Immature natural killer cell (primary cell): ENCODE data around the gene BFSP1. TPM values are rescaled to one million over a fixed set of nuclear protein-coding genes. Genes with fewer than 3 reads are reported as not detected.
A peak's percentile ranks its signal among the peaks of the same experiment; 100 is the strongest.

Experiments
- DNase-seq, 3 donors: peaks; one replicate each; pipeline ENCODE4 v3.0.0; 2022; ENCODE audit warnings: mixed read lengths in 1 of 3
- H3K27ac Mint-ChIP-seq, 6 donors: one replicate each; pipeline ENCODE4 v1.8.0; 2020; ENCODE audit warnings: mixed read lengths in 6 of 6, mild to moderate bottlenecking in 5 of 6, inconsistent platforms in 4 of 6, moderate library complexity in 3 of 6
- H3K27me3 Mint-ChIP-seq, 3 donors: one replicate each; pipeline ENCODE4 v1.8.0; 2020 to 2021; ENCODE audit warnings: low read depth in 3 of 3, mild to moderate bottlenecking in 3 of 3, mixed read lengths in 3 of 3, moderate library complexity in 3 of 3, inconsistent platforms in 1 of 3
- H3K36me3 Mint-ChIP-seq, 3 donors: one replicate each; pipeline ENCODE4 v1.8.0; 2020; ENCODE audit warnings: mixed read lengths in 3 of 3, inconsistent platforms in 2 of 3, mild to moderate bottlenecking in 2 of 3
- H3K4me1 Mint-ChIP-seq, 2 donors: one replicate each; pipeline ENCODE4 v1.8.0; 2020; ENCODE audit warnings: inconsistent platforms in 2 of 2, mild to moderate bottlenecking in 2 of 2, mixed read lengths in 2 of 2, moderate library complexity in 1 of 2
- H3K4me3 Mint-ChIP-seq, 5 donors: one replicate each; pipeline ENCODE4 v1.8.0; 2020; ENCODE audit warnings: mild to moderate bottlenecking in 5 of 5, mixed read lengths in 5 of 5, inconsistent platforms in 3 of 5, moderate library complexity in 3 of 5
- H3K9me3 Mint-ChIP-seq, 6 donors: one replicate each; pipeline ENCODE4 v1.8.0; 2020; ENCODE audit warnings: mild to moderate bottlenecking in 6 of 6, mixed read lengths in 6 of 6, inconsistent platforms in 4 of 6, moderate library complexity in 3 of 6
- polyA plus RNA-seq, 3 donors: library from polyadenylated mRNA; unstranded; fragments of 300-500 nt; fragmentation: Illumina TruSeq; gene quantifications; one replicate each; pipeline ENCODE4 v1.2.3, GENCODE V29; 2021

The BFSP1 gene
- polyA plus RNA-seq, 3 donors from 2014 or later, result 4.8 to 6.6 (median 5.8) TPM

GRCh38 chr20:17543531-17544131, 12.5 kb upstream of the BFSP1 start:
- no peak for DNase-seq
- peaks cover 0 to 6% (median 4%) of the 10 kb centered on the region in 3 donors for H3K27me3 Mint-ChIP-seq
- H3K4me3 Mint-ChIP-seq, result no peak overlapping the region
- peaks cover 0 to 4% (median 0%) of the 10 kb centered on the region in 3 donors for H3K36me3 Mint-ChIP-seq
- no peaks in the 10 kb centered on the region for H3K4me1 Mint-ChIP-seq
- H3K27ac Mint-ChIP-seq, result no peak overlapping the region
- no peaks in the 10 kb centered on the region for H3K9me3 Mint-ChIP-seq

DNA sequence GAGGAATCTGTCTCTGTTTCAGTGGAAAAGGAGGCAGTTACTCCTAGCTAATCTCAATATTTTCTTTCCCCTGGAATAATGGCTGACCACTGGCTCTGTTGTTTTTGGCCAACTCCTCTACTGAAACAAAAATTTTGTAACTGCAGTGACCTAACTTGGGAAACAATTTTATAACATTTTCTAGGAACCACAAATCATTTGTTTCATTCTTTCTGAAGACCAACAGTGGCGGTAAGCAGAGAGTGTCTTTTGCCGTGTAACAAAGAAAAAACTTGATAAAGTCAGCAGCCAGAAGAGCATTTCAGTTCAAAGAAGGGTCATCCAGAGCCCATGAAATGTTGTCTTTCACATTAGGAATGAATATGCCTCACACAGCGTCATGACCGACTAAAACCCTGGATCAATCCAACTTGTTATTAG, 11.8 kb upstream of the BFSP1 start:
- peaks cover 0 to 4% (median 0%) of the 10 kb centered on the region in 3 donors for H3K36me3 Mint-ChIP-seq
- no peak overlapping the region for H3K27ac Mint-ChIP-seq

DNA sequence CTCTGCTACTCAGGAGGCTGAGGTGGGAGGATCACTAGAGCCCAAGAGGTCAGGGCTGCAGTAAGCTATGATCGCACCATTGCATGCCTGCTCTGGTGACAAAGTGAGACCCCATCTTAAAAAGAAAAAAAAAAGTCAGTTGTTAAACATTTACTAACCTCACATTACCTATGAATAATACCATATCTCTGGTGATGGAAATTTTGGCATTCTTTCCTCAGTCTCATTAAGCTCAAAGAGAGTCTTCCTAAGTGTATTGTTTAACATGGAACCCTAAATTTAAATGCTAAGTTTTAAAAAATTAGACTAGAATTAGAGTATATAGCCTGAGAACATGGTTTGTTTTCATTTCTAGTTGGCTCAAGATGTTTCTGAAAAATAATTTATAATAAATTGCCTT, 11.3 kb upstream of the BFSP1 start:
- Mint-ChIP-seq H3K36me3 (peaks cover 0 to 4% (median 0%) of the 10 kb centered on the region in 3 donors), H3K27me3 (peaks cover 0 to 6% (median 4%) of the 10 kb centered on the region in 3 donors), H3K4me3 (no peak overlapping the region), H3K4me1 (no peaks in the 10 kb centered on the region), H3K27ac (no peak overlapping the region), H3K9me3 (no peaks in the 10 kb centered on the region)
- DNase-seq, result no peak

More for the DNA sequence above, 11.8 kb upstream of the BFSP1 start:
- DNase-seq, result no peak
- Mint-ChIP-seq H3K4me1 (no peaks in the 10 kb centered on the region), H3K27me3 (peaks cover 0 to 6% (median 4%) of the 10 kb centered on the region in 3 donors), H3K9me3 (no peaks in the 10 kb centered on the region), H3K4me3 (no peak overlapping the region)

DNA sequence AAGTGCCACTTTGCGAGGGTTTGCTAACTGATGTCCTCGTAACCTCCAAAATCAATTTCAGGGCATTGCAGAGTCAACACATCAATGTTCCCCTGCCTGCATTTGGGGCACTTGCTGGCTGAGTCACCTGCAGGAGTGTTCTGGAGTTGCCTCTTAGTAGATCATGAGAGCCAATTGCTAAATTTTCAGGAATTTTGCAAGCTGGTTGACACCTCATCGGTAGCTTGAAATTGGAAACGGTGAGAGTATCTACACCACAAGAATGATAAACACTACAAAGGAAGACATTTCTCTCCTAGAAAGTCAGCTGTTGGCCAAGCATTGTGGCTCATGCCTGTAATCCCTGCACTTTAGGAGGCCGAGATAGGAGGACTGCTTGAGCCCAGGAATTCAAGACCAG, 10.8 kb upstream of the BFSP1 start:
- H3K27me3 Mint-ChIP-seq, result peaks cover 0 to 9% (median 9%) of the 10 kb centered on the region in 3 donors
- DNase-seq, result no peak
- H3K4me3 Mint-ChIP-seq, result no peak overlapping the region
- H3K36me3 Mint-ChIP-seq, result peaks cover 0 to 4% (median 0%) of the 10 kb centered on the region in 3 donors
- H3K4me1 Mint-ChIP-seq, result peaks cover 2% of the 10 kb centered on the region in 2 donors
- no peaks in the 10 kb centered on the region for H3K9me3 Mint-ChIP-seq
- no peak overlapping the region for H3K27ac Mint-ChIP-seq

DNA sequence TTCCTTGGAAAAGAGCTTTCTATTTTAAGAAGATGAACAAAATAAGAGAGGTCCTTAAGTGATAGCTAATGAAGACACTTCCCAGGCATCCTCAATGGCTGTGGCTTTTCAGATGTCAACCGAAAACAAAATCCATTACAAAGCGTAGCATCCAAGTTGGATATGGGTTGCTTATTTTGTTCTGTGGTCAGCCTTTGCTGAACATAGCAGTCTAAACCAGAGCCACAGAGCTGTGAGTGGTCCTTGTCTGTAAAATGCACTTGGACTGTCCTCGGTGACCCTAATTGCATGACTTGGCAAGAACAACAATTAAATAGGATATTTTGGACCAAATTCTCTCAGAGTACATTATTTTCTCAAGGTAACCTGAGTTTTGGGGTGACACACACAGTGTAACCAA, 10.4 kb upstream of the BFSP1 start:
- Mint-ChIP-seq H3K9me3 (no peaks in the 10 kb centered on the region), H3K4me3 (no peak overlapping the region), H3K27me3 (peaks cover 0 to 9% (median 9%) of the 10 kb centered on the region in 3 donors), H3K36me3 (peaks cover 0 to 4% (median 0%) of the 10 kb centered on the region in 3 donors), H3K27ac (no peak overlapping the region), H3K4me1 (peaks cover 6% of the 10 kb centered on the region in 2 donors)
- DNase-seq, result no peak

DNA sequence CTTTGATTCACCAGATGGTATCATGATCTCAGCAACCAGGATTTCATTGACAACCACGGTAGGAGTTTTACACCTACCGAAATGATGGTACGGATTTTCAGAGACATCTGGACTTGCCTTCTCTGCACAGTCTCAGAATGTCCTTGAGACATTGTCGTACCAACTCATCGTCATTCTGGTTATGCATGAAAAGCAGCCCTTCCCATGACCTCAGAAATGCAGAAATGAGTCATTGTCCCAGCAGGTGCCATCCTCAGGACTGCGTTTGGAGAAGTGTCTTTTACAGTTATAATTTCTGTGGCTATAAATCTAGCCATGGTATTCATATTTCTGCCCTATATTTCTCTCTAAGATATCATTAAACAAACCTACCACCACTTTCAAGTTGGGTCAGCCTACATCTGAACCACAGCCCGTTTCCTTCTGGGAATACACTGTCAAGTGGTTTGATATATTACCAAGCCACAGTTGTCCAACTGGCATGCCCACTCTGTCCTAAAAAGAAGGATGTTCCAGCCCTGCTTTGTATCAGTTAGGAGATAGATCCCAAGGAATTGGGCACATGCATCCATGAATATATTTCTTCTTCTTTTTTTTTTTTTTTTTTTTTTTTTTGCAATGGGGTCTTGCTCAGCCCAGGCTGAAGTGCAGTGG, 7.5 kb upstream of the BFSP1 start:
- Mint-ChIP-seq H3K4me3 (no peak overlapping the region), H3K36me3 (peaks cover 0 to 4% (median 0%) of the 10 kb centered on the region in 3 donors), H3K9me3 (no peaks in the 10 kb centered on the region), H3K27ac (no peak overlapping the region), H3K4me1 (peaks cover 14 to 18% of the 10 kb centered on the region in 2 donors), H3K27me3 (peaks cover 4 to 9% (median 6%) of the 10 kb centered on the region in 3 donors)
- no peak for DNase-seq

- H3K36me3 Mint-ChIP-seq, result peaks cover 0 to 4% (median 0%) of the 10 kb centered on the region in 3 donors
- H3K27ac Mint-ChIP-seq, result no peak overlapping the region
- H3K27me3 Mint-ChIP-seq, result peaks cover 4 to 9% (median 6%) of the 10 kb centered on the region in 3 donors
- no peak for DNase-seq
- no peaks in the 10 kb centered on the region for H3K9me3 Mint-ChIP-seq
- no peak overlapping the region for H3K4me3 Mint-ChIP-seq
- peaks cover 18 to 24% of the 10 kb centered on the region in 2 donors for H3K4me1 Mint-ChIP-seq
Measured at GRCh38 chr20:17537959-17538358, 6.8 kb upstream of the BFSP1 start.

- peaks cover 0 to 4% (median 0%) of the 10 kb centered on the region in 3 donors for H3K36me3 Mint-ChIP-seq
- peaks cover 18 to 24% of the 10 kb centered on the region in 2 donors for H3K4me1 Mint-ChIP-seq
- H3K4me3 Mint-ChIP-seq, result peak overlapping the region in 1 of 5 donors; percentile 41
- H3K27ac Mint-ChIP-seq, result peak overlapping the region; percentile 17 to 79 (median 62)
- DNase-seq, result peak; percentile 72 to 79 (median 77)
- no peaks in the 10 kb centered on the region for H3K9me3 Mint-ChIP-seq
- peaks cover 4 to 9% (median 6%) of the 10 kb centered on the region in 3 donors for H3K27me3 Mint-ChIP-seq
Measured at GRCh38 chr20:17536944-17537444, 5.8 kb upstream of the BFSP1 start.

GRCh38 chr20:17534077-17534476, 2.9 kb upstream of the BFSP1 start:
- H3K27ac Mint-ChIP-seq, result peak overlapping the region in 5 of 6 donors; percentile 65 to 81 (median 70)
- peak overlapping the region in 2 of 5 donors; percentile 8 to 62 for H3K4me3 Mint-ChIP-seq
- H3K27me3 Mint-ChIP-seq, result peaks cover 5 to 9% (median 8%) of the 10 kb centered on the region in 3 donors
- H3K4me1 Mint-ChIP-seq, result peaks cover 40 to 48% of the 10 kb centered on the region in 2 donors
- DNase-seq, result no peak
- no peaks in the 10 kb centered on the region for H3K36me3 Mint-ChIP-seq
- H3K9me3 Mint-ChIP-seq, result no peaks in the 10 kb centered on the region

GRCh38 chr20:17533396-17533795, 2.2 kb upstream of the BFSP1 start:
- H3K27me3 Mint-ChIP-seq, result peaks cover 5 to 9% (median 8%) of the 10 kb centered on the region in 3 donors
- peak overlapping the region in 5 of 6 donors; percentile 34 to 81 (median 65) for H3K27ac Mint-ChIP-seq
- H3K4me3 Mint-ChIP-seq, result peak overlapping the region in 1 of 5 donors; percentile 62
- no peak for DNase-seq
- H3K36me3 Mint-ChIP-seq, result no peaks in the 10 kb centered on the region
- H3K9me3 Mint-ChIP-seq, result no peaks in the 10 kb centered on the region
- H3K4me1 Mint-ChIP-seq, result peaks cover 40 to 48% of the 10 kb centered on the region in 2 donors

DNA sequence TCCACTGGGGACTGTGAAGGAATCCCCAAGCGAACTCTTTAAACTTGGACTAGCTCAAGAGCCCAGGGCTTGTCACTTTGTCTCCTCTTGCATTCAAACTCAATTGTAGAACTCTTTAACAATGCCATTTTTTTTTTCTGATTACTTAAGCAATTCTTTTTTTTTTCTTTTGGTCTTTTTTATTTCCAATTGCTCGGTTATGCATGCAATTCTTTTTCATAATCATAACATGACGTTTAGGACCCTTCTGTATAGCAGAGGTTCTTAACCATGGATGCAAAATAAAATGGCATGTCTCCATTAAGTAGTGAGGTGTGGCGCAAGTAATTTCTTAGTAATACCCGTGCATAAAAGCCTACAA, 466 bp upstream of the BFSP1 start:
- Mint-ChIP-seq H3K4me1 (peaks cover 34 to 43% of the 10 kb centered on the region in 2 donors), H3K27me3 (peaks cover 2 to 8% (median 4%) of the 10 kb centered on the region in 3 donors), H3K9me3 (no peaks in the 10 kb centered on the region), H3K27ac (peak overlapping the region; percentile 74 to 97 (median 90)), H3K4me3 (peak overlapping the region; percentile 91 to 99 (median 95)), H3K36me3 (no peaks in the 10 kb centered on the region)
- DNase-seq, result no peak

DNA sequence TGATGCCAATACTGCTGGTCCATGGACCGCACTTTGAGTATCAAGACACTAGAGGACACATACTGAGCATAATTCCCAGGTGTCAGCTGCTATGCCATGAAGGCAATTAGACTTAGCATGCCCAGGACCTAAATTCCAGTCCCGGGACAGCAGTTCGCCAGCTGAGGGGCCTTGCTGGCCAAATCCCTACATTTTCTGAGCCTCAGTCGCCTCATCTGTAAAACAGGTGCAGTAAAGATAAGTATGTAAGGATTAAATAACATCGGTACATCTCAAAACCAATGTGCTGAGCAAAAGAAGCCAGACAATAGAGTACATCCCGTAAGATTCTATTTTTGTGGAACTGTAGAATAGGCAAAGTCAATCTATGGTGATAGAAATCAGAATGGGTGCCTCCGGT, 1.0 kb downstream of the BFSP1 start:
- no peak for DNase-seq
- Mint-ChIP-seq H3K4me1 (peaks cover 34 to 40% of the 10 kb centered on the region in 2 donors), H3K36me3 (no peaks in the 10 kb centered on the region), H3K9me3 (no peaks in the 10 kb centered on the region), H3K4me3 (peak overlapping the region; percentile 78 to 92 (median 81)), H3K27ac (peak overlapping the region; percentile 7 to 91 (median 70)), H3K27me3 (peaks cover 2 to 5% (median 4%) of the 10 kb centered on the region in 3 donors)

DNA sequence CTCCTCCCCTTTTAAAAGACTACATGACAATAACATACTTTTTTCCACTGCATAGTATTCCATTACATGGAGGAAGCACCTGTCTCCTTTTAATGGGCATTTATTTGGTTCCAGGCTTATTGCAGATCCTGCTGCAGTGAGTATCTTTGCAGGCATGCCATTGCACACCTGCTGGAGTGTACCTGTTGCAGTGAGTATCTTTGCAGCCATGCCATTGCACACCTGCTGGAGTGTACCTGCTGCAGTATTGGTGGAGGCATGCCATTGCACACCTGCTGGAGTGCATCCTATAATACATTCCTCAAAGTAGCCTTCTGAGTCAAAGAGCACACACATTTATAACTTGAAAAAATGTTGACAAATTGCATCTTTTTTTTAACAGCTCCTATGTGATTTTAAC, 1.6 kb downstream of the BFSP1 start:
- Mint-ChIP-seq H3K27me3 (peaks cover 2 to 4% (median 4%) of the 10 kb centered on the region in 3 donors), H3K9me3 (no peaks in the 10 kb centered on the region), H3K36me3 (no peaks in the 10 kb centered on the region), H3K4me1 (peaks cover 34 to 39% of the 10 kb centered on the region in 2 donors), H3K4me3 (peak overlapping the region; percentile 26 to 92 (median 79)), H3K27ac (peak overlapping the region in 3 of 6 donors; percentile 63 to 91 (median 78))
- no peak for DNase-seq

- H3K4me3 Mint-ChIP-seq, result no peak overlapping the region
- H3K9me3 Mint-ChIP-seq, result no peaks in the 10 kb centered on the region
- H3K27me3 Mint-ChIP-seq, result no peaks in the 10 kb centered on the region
- peaks cover 14 to 15% of the 10 kb centered on the region in 2 donors for H3K4me1 Mint-ChIP-seq
- peaks cover 0 to 8% (median 0%) of the 10 kb centered on the region in 3 donors for H3K36me3 Mint-ChIP-seq
- no peak for DNase-seq
- no peak overlapping the region for H3K27ac Mint-ChIP-seq
Measured at GRCh38 chr20:17525650-17526049, 5.5 kb downstream of the BFSP1 start.
